NB4 (cell line): ENCODE data around the gene PRKCE.

ENCODE experiments used
- MYC ChIP-seq: IDR thresholded peaks from 2 replicates; pipeline ENCODE4 v1.6.1; 2011; ENCODE audit warnings: low read depth, low read length
- POLR2A ChIP-seq: IDR thresholded peaks from 2 replicates; pipeline ENCODE4 v1.6.1; 2011; ENCODE audit warnings: mild to moderate bottlenecking; ENCODE audit not compliant: insufficient read length; ENCODE audit errors: extremely low read depth
- TF ChIP-seq, protein P1 (sequence below): IDR thresholded peaks from one replicate; pipeline ENCODE4 v1.5.1; 2012; ENCODE audit warnings: low read depth, low read length

DNA sequence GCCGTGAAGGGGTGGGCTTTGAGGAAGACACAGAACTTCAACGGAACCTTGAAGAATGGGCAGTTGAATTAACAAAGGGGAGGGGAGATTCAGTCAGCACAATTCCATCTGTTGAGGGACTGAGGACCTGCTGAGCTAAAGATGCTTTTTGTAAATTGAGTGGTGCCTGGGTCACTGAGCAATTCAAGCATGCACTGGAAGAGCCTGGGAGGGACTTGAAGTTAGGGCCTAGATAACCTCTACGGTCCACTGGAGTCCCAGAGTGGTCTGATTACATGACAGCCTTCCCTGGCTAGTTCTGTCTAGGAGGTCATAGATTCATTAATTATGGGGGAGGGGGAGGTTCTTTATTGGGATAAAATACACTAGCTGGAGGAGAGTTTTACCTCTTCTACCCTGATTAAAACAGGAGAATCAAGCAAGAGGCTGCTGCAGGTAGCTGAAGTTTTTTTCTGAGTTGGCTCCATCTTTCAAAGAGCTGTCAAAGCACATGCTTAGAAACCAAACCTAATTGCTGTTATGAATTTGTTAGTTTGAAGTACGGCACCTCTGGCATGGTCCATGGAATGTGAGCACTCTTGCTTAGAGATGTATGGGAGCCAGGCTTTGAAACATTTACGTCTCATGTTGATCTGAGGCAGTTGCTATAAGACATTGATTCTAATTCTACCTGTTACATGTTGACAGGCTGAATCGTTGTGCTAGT is 290.2 kb downstream of the PRKCE start:
- TF ChIP-seq, protein P1, sequence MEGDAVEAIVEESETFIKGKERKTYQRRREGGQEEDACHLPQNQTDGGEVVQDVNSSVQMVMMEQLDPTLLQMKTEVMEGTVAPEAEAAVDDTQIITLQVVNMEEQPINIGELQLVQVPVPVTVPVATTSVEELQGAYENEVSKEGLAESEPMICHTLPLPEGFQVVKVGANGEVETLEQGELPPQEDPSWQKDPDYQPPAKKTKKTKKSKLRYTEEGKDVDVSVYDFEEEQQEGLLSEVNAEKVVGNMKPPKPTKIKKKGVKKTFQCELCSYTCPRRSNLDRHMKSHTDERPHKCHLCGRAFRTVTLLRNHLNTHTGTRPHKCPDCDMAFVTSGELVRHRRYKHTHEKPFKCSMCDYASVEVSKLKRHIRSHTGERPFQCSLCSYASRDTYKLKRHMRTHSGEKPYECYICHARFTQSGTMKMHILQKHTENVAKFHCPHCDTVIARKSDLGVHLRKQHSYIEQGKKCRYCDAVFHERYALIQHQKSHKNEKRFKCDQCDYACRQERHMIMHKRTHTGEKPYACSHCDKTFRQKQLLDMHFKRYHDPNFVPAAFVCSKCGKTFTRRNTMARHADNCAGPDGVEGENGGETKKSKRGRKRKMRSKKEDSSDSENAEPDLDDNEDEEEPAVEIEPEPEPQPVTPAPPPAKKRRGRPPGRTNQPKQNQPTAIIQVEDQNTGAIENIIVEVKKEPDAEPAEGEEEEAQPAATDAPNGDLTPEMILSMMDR, result no peak
- no peak for TF ChIP-seq POLR2A
- TF ChIP-seq MYC, result no peak
